Kidney (tissue), 14 donors: ENCODE data around the gene UNC13D. TPM values are rescaled to one million over a fixed set of nuclear protein-coding genes. Genes with fewer than 3 reads are reported as not detected.
"Not testable (repeated sequence)": the region's sequence is repeated elsewhere in the genome, so short reads cannot be mapped to it uniquely, and the experiment has no call there.

Source experiments
- DNase-seq, 5 donors: peaks; one replicate each; pipeline ENCODE4 v3.0.0-alpha.2; 2013 to 2020
- FAIRE-seq: peaks from 2 replicates; lab custom pipeline; 2012; peaks lifted over from hg19 to GRCh38; lab: Jason Lieb, UNC
- H3K27ac ChIP-seq, 2 donors: one replicate each; pipeline ENCODE4 v1.7.0; 2013; ENCODE audit warnings: low read depth in 2 of 2, low read length in 2 of 2, inconsistent platforms in 1 of 2
- H3K27me3 ChIP-seq: one replicate; pipeline ENCODE4 v1.7.1; 2013; ENCODE audit warnings: low read length, inconsistent platforms; ENCODE audit not compliant: control insufficient read depth, insufficient read depth
- H3K36me3 ChIP-seq, 3 donors: one replicate each; pipeline versions ENCODE4 v1.7.0 to v1.7.1; 2013; ENCODE audit warnings: low read length in 3 of 3, control low read depth in 1 of 3, inconsistent platforms in 1 of 3; ENCODE audit not compliant: insufficient read depth in 3 of 3, control insufficient read depth in 2 of 3
- H3K4me1 ChIP-seq, 3 donors: one replicate each; pipeline versions ENCODE4 v1.7.0 to v1.7.1; 2013; ENCODE audit warnings: low read length in 3 of 3, inconsistent platforms in 1 of 3, low read depth in 1 of 3; ENCODE audit not compliant: control insufficient read depth in 2 of 3, insufficient read depth in 2 of 3
- H3K4me3 ChIP-seq, 3 donors: one replicate each; pipeline versions ENCODE4 v1.7.0 to v1.8.1; 2013; ENCODE audit warnings: low read length in 3 of 3, control low read depth in 1 of 3, inconsistent platforms in 1 of 3
- H3K9ac ChIP-seq, 3 donors: one replicate each; pipeline versions ENCODE4 v1.7.0 to v1.7.1; 2013; ENCODE audit warnings: low read length in 3 of 3, control low read depth in 1 of 3, inconsistent platforms in 1 of 3
- H3K9me3 ChIP-seq, 3 donors: one replicate each; pipeline versions ENCODE4 v1.7.0 to v1.7.1; 2013; ENCODE audit warnings: low read length in 3 of 3, control low read depth in 1 of 3, inconsistent platforms in 1 of 3; ENCODE audit not compliant: control insufficient read depth in 2 of 3, insufficient read depth in 1 of 3
- intact Hi-C: fragments of 100-400 bp; cut with DNase I; formaldehyde crosslinking; loops from one replicate; pipeline ENCODE4 v1.11.1; 2022
- polyA plus RNA-seq: library from polyadenylated mRNA; stranded (reverse); fragments of 350-450 nt; fragmentation: Illumina TruSeq; extraction: RNeasy Lipid Tissue Mini Kit (QIAGEN cat#74804); gene quantifications from one replicate; pipeline ENCODE4 v1.2.3, GENCODE V29; 2014; ENCODE audit warnings: low read depth, low replicate concordance; ENCODE audit not compliant: insufficient read depth
- total RNA-seq: library from RNA; stranded (reverse); fragmentation: NEBNext Ultra II Directional; extraction: Animal tissue kit (Norgen Biotek cat#: 25700); gene quantifications from one replicate; pipeline ENCODE4 v1.2.1, GENCODE V29; 2021
- TF ChIP-seq, protein P1 (sequence below): IDR thresholded peaks from 3 replicates; pipeline ENCODE4 v1.5.1; 2012; ENCODE audit warnings: mild to moderate bottlenecking, moderate library complexity, borderline replicate concordance; ENCODE audit not compliant: insufficient read depth; ENCODE audit errors: extremely low read depth
- donor health status: control.
- donor health status: control.
- donor health status: control.
- donor health status: control.
- donor health status: control.
- donor health status: DM: yes; HTN: yes; CAD: no.
- donor health status: Normal renal cell carcinoma (clear cell type).

The UNC13D gene
- total and polyA plus RNA-seq, 2 donors from 2014 or later: 3.8 to 26.1 TPM

DNA sequence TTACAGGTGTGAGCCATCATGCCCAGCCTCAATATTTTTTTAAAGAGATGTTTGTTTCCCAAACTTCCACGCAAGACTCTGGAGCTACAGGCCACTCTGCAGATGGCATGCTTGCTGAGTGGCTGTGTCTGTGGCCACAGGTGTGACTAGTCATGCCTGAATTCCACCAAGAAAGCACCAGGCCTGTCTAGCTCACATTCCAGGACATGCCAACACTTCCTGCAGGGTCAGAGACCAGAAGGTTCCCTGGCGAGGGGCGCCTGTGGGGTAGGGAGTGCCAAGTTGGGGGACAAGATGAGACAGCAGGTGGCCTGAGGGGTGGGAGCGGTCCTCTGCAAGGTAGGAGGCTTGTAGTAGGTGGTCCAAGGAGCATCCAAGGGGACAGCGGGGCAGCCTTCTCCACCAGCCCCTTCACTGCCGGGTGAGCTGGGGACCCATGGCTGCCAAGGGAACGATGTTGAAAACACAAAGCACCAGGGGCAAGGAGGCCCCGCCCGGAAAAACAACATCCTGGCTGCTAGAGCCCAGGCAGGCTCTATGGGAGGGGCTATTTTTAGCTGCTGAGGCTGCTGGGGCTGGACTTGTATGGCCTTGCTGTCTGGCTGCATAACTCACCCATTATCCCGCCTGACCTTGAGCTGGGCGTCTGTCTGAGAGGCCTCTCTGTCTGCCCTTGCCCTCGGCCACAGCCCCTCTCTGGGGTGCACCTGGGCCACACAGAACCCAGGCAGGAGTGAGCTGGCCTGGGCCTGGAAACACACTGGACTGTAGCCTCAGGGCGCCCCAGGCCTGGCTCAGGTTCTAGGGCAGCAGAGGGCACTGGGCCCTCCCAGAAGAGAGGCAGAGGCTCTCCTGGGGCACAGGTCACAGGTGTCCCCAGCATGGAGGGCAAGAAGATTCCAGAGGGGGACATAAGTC is 28.5 kb upstream of the UNC13D start:
- no peaks in the 10 kb centered on the region for H3K27me3 ChIP-seq
- H3K4me1 ChIP-seq: peaks cover 0 to 33% (median 27%) of the 10 kb centered on the region in 3 donors
- intact Hi-C loops: no loop called here
- H3K9me3 ChIP-seq: no peaks in the 10 kb centered on the region
- H3K27ac ChIP-seq: peak overlapping the region; percentile 85 to 95
- H3K4me3 ChIP-seq: no peak overlapping the region
- peaks cover 0 to 7% (median 0%) of the 10 kb centered on the region in 3 donors for H3K36me3 ChIP-seq
- TF ChIP-seq, protein P1, sequence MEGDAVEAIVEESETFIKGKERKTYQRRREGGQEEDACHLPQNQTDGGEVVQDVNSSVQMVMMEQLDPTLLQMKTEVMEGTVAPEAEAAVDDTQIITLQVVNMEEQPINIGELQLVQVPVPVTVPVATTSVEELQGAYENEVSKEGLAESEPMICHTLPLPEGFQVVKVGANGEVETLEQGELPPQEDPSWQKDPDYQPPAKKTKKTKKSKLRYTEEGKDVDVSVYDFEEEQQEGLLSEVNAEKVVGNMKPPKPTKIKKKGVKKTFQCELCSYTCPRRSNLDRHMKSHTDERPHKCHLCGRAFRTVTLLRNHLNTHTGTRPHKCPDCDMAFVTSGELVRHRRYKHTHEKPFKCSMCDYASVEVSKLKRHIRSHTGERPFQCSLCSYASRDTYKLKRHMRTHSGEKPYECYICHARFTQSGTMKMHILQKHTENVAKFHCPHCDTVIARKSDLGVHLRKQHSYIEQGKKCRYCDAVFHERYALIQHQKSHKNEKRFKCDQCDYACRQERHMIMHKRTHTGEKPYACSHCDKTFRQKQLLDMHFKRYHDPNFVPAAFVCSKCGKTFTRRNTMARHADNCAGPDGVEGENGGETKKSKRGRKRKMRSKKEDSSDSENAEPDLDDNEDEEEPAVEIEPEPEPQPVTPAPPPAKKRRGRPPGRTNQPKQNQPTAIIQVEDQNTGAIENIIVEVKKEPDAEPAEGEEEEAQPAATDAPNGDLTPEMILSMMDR: no peak
- FAIRE-seq (no peak), DNase-seq (peak; percentile 49 to 93 (median 71))
- H3K9ac ChIP-seq: peak overlapping the region in 1 of 3 donors; percentile 81

DNA sequence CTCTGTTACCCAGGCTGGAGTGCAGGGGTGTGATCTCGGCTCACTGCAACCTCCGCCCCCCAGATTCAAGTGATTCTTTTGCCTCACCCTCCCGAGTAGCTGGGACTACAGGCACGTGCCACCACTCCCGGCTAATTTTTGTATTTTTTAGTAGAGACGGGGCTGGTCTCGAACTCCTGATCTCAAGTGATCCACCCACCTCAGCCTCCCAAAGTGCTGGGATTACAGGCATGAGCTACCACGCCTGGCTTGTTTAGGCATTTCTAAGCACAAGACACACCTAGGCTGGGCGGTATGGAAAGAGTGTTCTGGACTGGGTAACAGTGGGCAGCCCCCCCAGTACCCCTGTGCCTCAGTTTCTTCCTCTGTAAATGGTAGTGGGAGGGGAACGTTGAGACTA is 26.0 kb upstream of the UNC13D start:
- H3K4me3 ChIP-seq, intact Hi-C loops, H3K36me3 ChIP-seq, DNase-seq, H3K9ac ChIP-seq, H3K9me3 ChIP-seq, H3K27ac ChIP-seq, FAIRE-seq, H3K27me3 ChIP-seq: not testable (repeated sequence)
- H3K4me1 ChIP-seq: peaks cover 0 to 11% (median 10%) of the 10 kb centered on the region in 3 donors

DNA sequence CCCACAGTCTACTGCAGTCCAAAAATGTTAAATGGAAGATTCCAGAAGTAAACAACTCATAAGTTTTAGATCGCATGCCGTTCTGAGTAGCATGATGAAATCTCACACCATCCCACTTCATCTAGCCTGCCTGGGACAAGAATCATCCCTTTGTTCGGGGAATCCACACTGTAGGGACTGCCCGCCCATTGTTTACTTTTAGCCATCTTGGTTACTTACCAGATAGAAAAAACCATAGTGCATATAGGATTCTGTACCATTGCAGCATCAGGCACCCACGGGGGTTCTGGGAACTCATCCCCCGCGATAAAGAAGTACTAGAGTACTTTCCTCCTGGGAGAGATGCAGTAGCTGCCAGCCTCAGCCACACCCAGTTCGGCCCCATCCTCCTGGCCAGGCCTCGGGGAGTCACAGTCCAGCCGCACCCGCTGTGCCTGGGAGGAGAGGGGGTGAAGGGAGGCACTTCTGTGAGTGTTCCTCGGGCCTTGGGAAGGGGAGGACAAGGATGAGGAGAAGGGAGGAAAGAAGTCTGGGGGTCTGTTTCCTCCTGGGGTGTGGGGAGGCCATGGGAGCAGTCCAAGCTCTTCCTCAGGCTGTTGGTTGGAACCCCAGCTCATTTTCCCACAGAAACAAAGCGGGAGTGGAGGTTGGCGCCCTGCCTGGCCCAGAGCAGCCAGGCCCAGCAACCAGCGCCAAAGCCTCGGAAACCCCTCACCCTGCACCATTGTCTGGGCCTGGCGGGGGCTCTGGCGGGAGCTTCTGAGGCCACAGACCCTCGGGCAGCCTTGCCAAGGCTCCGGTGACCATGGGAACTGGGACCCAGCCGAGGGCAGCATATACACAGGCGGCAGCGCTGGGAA is 25.3 kb upstream of the UNC13D start:
- Histone ChIP-seq H3K27me3 (no peaks in the 10 kb centered on the region), H3K36me3 (no peaks in the 10 kb centered on the region), H3K4me1 (peaks cover 0 to 13% (median 10%) of the 10 kb centered on the region in 3 donors), H3K27ac (no peak overlapping the region), H3K4me3 (no peak overlapping the region), H3K9me3 (no peaks in the 10 kb centered on the region), H3K9ac (no peak overlapping the region)
- FAIRE-seq (no peak), DNase-seq (peak in 1 of 5 donors; percentile 39)
- TF ChIP-seq, protein P1: no peak
- intact Hi-C loops: no loop called here

GRCh38 chr17:75868730-75869281 is 24.6 kb upstream of the UNC13D start:
- H3K4me3 ChIP-seq, intact Hi-C loops, H3K9me3 ChIP-seq, H3K27me3 ChIP-seq, H3K9ac ChIP-seq, H3K27ac ChIP-seq, DNase-seq, FAIRE-seq, H3K36me3 ChIP-seq: not testable (repeated sequence)
- H3K4me1 ChIP-seq: peaks cover 0 to 15% (median 10%) of the 10 kb centered on the region in 3 donors

DNA sequence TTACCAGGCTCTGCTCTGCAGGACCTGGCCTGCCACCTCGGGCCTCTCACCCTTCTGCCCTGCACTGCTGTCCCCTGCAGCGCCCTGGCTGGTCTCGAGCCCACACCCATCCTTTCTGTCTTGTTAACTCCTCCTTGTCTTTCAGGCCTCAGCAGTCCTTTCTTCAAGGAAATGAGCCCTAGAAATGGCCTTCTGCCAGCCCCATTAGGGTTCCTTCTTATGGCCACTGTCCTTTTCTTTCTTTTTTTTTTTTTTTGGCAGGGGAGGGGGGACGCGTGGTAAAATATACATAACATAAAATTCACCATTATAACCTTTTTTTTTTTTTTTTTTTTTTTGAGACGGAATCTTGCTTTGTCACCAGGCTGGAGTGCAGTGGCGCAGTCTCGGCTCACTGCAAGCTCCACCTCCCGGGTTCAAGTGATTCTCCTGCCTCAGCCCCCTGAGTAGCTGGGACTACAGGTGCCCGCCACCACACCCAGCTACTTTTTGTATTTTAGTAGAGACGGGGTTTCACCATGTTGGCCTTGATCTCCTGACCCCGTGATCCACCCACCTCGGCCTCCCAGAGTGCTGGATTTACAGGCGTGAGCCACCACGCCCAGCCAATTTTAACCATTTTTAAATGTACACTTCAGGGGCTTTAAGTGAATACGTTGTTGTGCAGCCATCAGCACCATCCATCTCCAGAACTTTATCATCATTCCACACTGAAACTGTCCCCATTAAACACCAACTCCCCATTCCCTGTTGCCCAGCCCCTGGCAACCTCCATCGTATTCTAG is 21.4 kb upstream of the UNC13D start:
- H3K4me3 ChIP-seq, H3K9ac ChIP-seq, H3K27me3 ChIP-seq, H3K9me3 ChIP-seq, FAIRE-seq, H3K4me1 ChIP-seq, DNase-seq, H3K27ac ChIP-seq, H3K36me3 ChIP-seq, intact Hi-C loops: not testable (repeated sequence)

- H3K4me1 ChIP-seq, FAIRE-seq, H3K27me3 ChIP-seq, H3K4me3 ChIP-seq, intact Hi-C loops, H3K36me3 ChIP-seq, H3K9me3 ChIP-seq, DNase-seq, H3K9ac ChIP-seq: not testable (repeated sequence)
- peak overlapping the region; percentile 22 to 28 for H3K27ac ChIP-seq
These were observed 20.7 kb upstream of the UNC13D start for GRCh38 chr17:75864887-75865286.
